ENCODE data around the gene CMTM6.

DNA sequence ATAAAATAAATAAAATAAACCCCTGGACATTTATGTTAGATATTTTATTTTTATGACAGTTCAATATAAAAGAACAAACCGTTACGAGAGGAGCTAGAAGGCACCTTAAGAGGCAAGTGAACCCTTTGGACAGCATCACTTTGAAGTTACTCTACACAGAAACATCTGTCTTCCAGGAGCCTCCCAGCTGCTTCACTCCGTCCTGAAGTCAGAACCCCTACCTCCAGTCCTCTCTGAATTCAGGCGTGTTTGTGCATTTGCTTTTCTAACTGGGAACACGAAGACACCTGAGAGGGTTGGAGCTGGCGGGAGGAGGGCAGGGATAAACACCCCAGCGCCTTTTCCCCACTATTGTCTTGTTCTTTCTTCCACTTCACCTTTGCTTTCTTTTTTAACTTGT lies 64.8 kb downstream of the CMTM6 start:
- no peak for TF ChIP-seq GATA2 (IDR thresholded peaks at IDR 0.05; ENCODE audit: low read depth, low read length)
- TF ChIP-seq GATA3 (IDR thresholded peaks at IDR 0.05; ENCODE audit: low read depth, low read length): no peak

Measured in SH-SY5Y (cell line).